Suppressor macrophage treated with lipopolysaccharide for 4 hours (primary cell): ENCODE data around the gene GNB1L.

ENCODE experiments used
- DNase-seq: peaks from one replicate; pipeline ENCODE4 v3.0.0-alpha.2; 2020

GNB1L gene

DNA sequence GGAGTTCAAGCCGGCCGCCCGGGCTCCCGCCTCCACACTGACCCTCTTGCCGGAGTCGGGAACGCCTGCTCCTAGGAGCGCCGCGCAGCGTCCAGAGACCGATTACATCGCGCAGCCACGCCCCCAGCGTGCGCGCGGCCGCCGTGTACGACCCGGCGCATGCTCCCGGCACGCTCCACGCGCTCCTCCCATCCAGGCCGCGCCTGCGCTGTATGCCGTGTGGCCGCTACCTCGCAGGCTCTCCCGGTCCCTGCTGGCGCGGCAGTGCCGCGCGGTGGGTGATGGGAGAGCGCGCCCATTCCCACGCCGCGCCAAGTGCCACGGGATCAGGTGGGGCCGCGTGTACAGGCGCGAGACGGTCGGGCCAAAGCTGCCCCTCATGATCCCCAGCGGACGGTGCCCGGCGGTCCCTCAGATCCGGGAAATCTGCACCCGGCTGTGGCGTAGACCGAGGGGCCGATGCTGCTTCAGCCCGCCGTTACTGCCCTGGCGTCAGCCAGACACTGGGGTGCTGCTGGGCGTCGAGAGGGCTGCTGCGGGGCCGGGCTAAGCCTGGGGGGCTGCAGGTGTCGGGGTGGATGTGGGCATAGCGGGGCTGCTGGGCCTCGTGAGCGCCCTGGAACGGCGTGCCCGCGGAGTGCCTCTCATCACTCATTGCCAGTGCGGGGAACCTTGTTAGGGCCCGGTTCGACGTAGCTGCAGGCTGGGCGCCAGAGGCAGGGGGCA, at the start of gene GNB1L, which contains the start of gene RTL10:
Gene GNB1L, minus strand, starts transcription at position 97 of the 726 bp plus-strand sequence. CDS start 33,519 bp downstream, outside the sequence.
Gene RTL10, minus strand, starts transcription at position 97 of the 726 bp plus-strand sequence. CDS start 2,613 bp downstream, outside the sequence.
- DNase-seq = peak; percentile 99

DNA sequence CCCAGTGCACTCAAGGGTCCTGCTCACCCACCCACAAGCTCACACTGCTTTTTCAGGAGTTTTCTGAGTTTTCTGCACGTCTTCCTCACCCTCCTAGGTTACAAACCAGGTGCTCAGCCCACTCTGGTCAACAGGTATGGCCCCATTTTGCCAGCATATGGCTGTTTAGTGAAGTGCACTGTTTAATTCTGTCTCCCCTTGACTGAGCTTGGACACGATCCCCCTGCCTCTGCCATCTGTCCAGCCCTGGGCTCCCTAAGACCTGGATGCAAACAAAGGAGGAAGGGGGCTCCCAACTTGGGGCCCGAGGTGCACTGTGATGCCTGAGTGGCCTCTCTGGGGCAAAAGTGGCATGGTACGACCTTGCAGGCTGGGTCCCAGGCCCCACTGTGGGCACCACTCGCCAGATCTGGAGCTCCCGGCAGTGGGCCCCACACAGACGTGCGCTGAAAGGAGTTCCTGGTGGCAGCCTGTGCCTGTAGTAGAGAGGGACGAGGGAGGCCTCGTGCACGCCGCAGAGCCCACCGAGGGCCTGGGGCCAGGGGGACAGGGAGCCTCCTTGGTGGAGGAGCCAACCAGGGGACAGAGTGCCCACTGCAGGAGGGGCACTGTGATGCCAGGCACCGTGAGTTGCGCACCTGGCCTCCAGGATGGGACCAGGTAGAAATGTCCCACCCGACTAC, 49.6 kb upstream of the GNB1L start:
- DNase-seq = no peak

DNA sequence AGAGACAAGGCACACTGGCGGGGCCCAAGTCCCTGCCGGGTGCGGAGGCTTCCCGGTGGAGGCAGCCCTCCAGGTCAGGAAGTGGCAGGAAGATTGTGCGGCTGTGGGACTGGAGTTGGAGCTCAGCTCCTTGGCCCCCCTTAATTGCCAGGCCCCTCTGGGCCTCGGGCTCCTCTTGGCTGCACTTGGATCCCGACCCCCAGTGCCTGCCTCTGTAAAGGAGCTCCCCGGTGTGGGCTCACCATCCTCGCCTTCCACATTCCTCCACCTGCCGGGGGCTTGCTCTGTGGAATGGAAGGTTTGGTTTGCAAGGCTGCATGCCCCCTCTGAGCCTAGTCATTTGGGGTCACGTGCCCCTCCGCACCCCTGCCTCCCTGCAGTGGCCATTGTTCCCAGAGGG, 48.8 kb upstream of the GNB1L start:
- DNase-seq = no peak

DNA sequence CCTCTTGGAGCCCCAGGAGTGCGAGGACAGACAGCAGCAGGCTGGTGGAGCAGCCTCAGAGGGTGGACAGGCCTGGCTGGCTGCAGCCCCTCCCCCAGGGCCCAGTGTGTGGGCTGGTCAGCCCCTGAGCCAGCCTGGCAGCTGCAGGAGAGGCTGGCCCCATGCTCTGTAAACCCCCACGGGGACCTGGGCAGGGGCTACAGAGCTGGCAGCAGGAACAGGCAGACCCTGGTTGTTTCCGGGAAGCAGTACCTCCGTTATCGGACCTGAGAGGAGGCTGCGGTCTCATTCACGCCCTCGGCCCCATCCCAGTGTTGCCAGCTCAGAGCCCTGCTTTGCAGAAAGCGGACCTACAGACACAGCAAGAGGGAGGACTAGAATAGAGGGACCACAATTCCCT, 48.4 kb upstream of the GNB1L start:
- no peak for DNase-seq

- DNase-seq = no peak
Observed at GRCh38 chr22:19902245-19902715, 47.6 kb upstream of the GNB1L start.

DNA sequence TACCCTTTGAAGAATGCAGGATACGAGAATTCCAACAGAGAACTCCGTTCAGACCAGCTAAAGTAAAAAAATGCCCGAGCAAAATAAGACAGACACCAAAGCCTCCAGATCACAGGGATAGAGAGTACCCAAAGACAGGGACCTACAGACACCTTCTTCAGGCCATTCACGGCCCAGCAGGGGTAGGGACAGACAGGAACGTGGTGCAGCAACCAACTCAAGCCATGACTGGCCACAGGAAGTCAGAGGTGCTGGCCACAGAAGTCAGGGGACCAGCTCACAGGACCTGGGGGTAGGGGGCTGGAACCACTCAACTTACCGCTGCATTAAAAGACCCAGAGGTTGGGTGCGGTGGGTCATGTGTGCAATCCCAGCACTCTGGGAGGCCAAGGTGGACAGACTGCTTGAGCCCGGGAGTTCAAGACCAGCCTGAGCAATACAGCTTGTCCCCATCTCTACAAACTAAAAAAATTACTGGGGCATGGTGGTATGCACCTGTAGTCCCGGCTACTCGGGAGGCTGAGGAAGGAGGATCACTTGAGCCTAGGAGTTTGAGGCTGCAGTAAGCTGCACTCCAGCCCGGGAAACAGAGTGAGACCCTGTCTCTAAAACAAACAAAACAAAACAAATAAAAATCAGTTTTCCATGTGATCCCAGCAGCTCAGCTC, 47.0 kb upstream of the GNB1L start:
- no peak for DNase-seq

DNA sequence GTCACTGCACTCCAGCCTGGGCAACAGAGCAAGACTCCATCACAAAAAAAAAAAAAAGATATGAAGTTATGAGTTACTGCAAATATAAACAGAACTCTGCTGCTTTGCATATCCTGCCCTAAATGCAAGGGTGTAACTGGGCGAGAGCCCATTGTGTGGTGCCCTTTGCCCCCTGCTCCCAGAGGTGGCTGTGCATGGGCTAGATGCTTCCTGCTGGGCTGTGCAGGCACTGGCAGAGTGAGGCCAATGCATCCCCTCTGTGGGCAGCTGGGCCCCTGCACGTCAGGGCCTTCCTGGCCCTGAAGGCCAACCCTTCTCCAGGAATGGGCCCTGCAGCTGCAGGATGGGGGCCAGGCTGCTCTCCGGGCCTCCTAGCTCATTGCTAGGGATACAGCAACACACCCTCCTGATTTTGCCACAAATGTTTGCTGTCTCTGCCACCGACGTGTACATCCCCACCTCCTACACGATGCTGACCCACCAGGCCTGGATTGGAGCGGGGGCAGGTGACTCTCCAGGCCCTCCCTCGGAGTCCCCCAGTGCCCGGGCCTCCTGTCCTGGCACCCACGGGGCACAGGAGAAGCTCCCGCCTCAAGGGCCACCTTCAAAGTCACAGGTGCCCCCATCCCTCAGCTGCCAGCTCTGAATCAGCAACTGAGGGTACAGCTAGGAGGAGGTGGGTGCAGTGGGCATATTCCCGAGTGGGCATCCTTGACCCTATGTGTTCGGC, 46.2 kb upstream of the GNB1L start:
- no peak for DNase-seq

GRCh38 chr22:19898831-19899567, 44.3 kb upstream of the GNB1L start:
- DNase-seq = no peak

- DNase-seq = no peak
Observed at GRCh38 chr22:19898145-19898544, 43.5 kb upstream of the GNB1L start.

- no peak for DNase-seq
Observed at GRCh38 chr22:19897726-19898125, 43.1 kb upstream of the GNB1L start.

GRCh38 chr22:19896665-19897355, 42.1 kb upstream of the GNB1L start:
- no peak for DNase-seq

DNA sequence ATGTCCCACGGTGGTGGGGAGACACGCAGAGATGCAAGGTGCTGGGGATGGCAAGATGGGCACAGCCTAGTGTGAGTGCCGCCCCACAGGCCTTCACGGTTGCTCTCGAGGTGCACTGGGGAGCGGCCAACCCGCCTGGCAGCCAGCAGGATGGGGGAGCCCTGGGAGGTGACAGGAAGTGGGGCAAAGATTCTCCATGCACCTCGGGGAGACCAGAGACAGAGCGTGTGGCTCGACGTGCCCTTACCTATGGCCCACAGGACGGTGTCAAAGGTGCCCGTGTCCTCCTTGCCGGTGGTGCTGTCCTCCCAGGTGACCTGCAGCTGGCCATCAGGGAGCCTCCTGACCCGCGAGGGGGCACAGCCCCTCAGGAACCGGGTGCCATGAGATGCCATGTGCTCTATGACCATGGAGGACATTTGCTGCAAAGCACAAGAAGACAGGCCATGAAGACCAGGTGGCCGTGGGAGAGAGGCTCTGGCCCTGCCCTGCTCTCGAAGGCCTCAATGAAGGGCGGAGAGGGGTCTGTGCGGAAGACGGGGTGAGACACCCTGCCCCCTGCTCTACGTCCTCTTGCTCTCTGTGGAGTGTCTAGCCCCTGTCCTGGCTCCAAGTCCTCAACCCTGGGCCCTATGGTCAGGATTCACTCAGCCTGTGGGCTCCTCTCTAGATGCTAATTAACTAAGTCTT, 40.6 kb upstream of the GNB1L start:
- DNase-seq = no peak

DNA sequence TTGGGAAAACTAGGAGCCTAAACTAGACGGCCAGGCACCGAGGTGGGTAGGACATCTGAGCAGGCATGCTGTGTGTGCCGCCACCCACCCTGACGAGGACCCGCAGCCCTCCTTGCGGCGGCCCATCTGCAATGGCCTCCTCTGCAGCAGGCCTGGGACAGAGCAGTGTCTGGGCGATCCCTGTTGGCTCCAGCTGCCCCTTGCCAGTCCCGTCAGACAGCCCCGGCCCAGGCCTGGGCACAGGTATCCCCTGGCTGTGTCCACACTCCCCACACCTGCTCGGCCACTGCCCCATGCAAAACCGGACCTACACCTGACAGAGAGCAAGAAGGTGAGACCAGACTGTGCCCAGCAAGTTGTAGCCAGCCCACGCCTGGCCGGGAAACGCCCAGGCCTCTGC, 38.7 kb upstream of the GNB1L start:
- no peak for DNase-seq

- no peak for DNase-seq
Observed at GRCh38 chr22:19892925-19893324, 38.3 kb upstream of the GNB1L start.

DNA sequence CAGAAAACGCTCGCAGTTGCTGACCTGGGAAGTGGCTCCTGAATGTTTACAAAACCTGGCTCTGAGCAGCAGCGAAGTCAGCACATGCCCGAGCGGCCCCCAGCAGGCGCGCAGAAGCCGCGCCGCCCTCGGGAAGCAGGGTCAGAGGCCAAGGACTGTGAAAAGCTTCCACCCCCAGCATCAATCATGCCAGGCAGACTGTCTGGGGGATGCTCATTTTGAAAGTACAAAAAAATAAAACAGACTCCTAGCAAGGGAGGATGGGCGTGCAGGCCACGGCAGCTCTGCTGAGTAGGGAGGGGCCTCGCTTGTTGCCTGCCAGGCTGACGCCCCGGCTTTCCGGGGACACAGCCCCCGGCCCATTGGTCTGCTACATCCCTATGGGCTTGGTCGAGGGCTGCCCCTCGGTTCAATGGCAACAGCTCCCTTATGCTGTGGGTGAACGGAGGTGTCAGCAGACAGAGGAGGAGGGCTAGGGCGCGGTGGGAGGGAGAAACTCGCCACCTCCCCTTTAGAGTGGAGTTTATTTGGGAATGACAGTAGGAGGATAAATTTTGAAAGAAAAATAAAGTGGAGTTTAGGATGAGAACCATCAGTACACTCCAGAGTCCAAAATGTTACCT, 37.7 kb upstream of the GNB1L start:
- DNase-seq = no peak

DNA sequence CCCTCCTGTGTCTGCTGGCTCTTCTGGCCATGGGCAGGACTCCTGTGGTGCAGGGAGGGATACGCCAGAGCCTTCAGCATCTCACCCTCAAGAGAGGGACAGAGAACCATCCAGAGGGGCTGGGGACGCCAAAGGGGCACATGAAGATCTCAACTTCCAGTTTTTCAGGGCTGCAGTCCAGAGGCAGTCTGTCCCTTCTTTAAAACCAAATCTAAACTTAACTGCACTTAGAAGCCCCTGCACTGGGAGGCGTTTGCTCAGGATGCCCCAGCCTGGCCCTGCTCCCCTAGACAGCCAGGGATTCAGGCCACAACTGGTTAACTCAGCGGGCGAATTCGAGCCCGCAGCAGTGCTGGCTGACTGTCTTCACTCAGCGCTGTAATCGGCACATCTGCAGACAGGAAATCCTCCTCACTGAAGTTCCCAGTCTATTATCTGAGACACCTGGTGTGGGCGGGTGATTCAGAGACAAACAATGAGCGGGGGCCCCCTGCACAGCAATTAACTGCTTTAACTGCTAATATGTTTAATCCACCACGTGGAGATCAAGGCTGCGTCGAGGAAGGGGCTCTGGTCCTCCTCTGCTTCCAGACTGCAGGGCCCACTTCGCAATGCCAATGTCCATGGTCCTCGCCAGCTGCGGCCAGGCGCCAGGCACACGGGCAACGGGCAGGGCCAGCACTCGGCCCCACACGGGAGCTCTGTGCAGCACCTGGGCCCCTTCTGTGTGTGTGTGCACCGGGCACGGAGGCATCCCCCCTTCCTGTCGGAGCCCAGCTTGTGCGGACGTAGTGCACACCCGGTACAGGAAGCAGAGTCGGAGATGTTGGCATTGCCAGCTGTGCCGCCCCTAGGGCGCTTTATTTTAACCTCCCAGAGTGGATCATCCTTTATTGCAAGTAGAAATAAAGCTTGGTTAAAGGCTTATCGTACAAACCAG, 36.9 kb upstream of the GNB1L start:
- DNase-seq = peak; percentile 19

- DNase-seq = no peak
Observed at GRCh38 chr22:19890502-19891316, 36.0 kb upstream of the GNB1L start.

DNA sequence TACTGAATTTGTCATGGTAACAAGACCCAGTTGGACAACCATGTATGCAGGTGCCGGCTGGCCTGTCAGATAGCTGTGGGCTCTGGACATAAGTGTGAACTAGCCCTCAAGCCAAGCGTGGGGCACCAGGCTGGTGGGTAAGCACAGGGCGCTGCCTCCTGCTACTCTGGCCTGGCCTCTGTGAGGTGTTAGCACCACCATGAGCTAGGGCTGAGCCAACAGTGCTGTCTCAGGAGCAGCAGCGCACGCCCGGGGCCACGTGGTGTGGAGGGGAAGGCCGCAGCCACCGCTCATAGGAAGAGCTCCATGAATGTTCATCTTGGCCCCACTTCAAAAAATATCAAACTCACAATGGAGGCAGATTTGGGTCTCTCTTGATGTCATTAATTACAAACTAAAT, 35.3 kb upstream of the GNB1L start:
- DNase-seq = no peak
